GM18951 (cell line): ENCODE measurements around the gene UBE2N.

Experiments used
- POLR2A ChIP-seq: IDR thresholded peaks from 4 replicates; pipeline ENCODE4 v1.6.1; 2011; ENCODE audit warnings: mild to moderate bottlenecking; ENCODE audit not compliant: insufficient read length, insufficient read depth; ENCODE audit errors: extremely low read depth
- in situ Hi-C: fragments of 300-500 bp; cut with MboI; formaldehyde crosslinking; loops from one replicate; pipeline ENCODE4 v1.12.0; 2022; ENCODE audit warnings: low sequenced_read_pairs, mixed read lengths, inconsistent platforms; ENCODE audit not compliant: unreplicated experiment

Gene UBE2N

DNA sequence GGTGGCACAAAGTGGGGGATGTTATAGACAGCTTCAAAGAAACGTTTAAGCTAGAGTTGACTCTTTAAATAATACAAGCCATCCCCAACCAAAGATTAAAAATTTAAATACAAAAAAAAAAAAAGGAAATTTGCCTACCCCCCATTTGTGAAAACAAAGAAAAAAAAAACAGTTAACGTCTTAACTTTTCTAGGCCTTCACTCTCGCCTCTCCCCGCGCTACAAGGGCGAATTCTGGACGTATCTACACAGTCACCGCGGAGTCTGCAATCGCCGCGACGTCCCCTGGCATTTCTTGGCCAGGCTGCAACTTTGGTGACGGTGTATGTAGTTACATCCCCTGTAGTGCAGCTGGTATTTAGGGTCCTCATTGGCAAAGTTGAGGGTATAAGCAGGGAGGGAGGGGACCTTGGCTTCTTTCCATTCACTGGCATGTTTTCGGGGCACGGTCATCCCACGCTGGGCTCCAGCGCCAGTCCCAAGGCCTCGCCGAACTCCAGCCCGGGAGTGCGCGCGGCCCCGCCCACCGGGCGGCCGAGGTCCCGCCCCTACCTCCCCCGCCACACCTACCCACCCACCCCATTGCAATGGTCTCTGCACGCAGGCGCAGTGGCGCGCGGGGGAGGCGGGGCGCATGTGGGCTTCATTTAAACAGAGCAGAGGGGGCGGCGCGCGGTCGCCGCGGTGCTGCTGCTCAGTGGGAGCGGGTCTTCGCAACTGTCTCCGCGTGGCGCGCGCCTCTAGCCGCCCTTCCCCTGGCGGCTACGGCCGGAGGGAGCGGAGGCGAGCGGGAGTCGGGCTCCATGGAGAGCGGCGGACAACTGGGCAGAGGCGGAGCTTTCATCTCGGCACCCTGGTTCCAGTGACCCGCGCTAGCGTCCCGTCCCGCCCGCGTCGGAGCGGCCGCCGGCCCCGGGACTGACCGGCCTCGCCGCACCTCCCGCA lies 64.2 kb downstream of the UBE2N start, which contains the start of gene NUDT4:
Gene NUDT4, plus strand, starts transcription at position 674 of the 944 bp plus-strand sequence. CDS start 398 bp downstream, outside the sequence.
- in situ Hi-C loops: no loop called here
- peak; percentile 86 for TF ChIP-seq POLR2A

DNA sequence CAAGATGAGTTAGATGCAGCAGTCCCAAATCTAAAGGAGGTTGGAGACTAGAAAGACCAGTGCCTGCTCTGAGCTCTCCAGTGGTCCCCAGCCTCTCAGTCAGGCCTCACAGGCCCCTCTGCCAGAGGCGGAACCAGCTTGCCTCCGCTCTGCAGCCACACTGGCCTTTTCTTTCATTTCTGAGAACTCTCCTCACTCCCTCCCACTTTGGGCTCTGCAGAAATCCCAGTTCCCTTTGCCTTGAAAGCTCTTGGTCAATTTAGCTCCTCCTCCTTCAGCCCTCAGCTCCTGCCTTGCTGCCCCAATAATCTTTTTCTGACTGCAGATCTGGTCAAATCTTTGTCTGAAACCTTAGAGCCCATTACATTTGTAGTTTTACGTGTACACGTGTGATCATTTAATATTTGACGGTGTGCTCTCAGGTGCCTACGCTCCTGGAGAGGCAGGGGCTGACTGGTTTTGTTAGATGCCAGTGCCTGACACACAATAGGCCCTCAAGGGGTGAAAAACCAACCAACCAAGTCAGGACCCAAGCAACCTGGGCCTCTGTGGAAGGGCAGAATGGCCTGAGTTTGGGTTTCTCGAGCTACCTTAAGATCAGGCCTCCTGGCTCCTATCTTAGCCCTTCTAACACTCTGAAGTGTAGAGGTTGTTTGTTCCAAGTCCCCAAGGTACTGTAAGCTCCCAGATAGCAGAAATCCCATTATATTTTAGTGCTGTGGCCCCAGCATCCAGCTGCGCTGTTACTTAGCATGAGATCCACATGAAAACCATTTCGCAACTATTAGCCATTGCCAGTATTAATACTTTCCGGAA lies 65.1 kb downstream of the UBE2N start:
- in situ Hi-C loops: no loop called here
- TF ChIP-seq POLR2A: no peak

DNA sequence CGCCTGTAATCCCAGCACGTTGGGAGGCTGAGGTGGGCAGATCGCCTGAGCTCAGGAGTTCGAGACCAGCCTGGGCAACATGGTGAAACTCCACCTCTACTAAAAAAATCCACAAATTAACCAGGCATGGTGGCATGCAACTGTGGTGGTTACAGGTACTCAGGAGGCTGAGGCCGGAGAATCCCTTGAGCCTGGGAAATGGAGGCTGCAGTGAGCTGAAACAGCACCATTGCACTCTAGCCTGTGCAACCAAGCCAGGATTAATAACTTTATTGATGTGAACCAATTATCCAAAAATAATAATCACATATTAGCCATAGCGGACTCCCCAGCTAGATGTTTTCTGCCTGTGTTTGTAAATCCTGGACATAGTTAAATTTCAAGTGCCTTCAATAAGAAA lies 65.8 kb downstream of the UBE2N start:
- in situ Hi-C loops: no loop called here

DNA sequence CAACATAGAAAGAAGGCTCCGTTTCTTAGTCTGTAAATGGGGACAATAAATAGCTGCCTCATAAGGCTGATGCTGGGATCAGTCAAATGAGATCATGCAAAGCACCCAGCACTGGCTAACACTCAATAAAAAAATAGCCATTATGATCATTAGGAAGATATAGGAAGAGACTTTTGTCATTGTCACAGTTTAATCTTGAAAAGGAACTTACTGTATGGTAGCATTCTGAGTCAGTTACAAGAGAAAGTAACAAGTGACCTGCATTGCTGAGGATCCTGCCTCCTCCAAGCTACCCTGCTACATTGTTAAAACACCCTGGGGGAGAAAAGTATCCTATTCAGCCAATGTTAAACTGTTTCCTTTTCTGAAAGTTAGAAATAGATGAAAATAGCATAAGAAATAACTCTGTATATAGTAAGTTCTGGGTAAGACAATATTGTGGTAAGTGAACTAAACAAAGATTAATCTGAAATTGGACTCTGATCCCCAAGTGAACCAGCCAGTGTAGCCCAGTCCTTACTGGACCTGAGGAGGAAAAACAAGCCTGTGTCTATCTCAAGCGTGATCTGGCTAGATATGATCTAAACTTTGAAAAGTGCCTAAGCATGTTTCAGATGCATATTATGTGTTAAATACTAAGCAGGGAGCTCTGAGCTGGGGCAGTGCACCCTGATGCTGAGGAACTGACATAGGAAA lies 67.6 kb downstream of the UBE2N start:
- in situ Hi-C loops: no loop called here
- no peak for TF ChIP-seq POLR2A

More for the DNA sequence above, 65.8 kb downstream of the UBE2N start:
- TF ChIP-seq POLR2A: no peak

DNA sequence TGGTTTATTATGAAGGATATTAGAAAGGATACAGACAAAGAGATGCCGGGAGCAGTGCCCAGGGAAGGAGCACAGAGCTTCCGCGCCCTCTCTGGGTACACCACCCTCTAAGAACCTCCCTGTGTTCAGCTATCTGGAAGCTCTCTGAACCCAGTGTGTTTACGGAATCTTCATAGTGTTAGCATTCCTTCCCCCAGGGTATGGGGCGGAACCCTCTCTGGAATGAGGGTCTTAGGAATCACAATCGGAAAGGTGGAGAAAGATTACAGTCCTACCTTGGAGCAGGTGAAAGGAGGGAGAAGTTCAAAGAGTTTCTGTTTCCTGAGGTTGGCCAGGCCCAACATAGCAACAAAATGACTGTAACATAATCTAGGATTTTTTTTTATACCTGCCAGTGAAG lies 70.8 kb downstream of the UBE2N start:
- in situ Hi-C loops: no loop called here
- no peak for TF ChIP-seq POLR2A

DNA sequence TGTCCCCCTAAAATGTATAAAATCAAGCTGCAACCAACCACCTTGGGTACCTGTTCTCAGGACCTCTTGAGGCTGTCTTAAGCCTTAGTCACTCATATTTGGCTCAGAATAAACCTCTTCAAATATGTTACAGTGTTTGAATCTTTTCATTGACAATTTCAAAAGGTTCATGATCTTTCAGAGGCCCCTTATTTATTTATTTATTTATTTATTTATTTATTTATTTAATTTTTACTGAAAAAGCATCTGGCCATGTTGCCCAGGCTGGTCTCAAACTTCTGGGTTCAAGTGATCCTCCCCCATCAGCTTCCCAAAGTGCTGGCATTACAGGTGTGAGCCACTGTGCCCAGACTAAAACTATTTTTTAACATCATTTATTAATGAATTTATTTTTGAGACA lies 72.2 kb downstream of the UBE2N start:
- in situ Hi-C loops: no loop called here

DNA sequence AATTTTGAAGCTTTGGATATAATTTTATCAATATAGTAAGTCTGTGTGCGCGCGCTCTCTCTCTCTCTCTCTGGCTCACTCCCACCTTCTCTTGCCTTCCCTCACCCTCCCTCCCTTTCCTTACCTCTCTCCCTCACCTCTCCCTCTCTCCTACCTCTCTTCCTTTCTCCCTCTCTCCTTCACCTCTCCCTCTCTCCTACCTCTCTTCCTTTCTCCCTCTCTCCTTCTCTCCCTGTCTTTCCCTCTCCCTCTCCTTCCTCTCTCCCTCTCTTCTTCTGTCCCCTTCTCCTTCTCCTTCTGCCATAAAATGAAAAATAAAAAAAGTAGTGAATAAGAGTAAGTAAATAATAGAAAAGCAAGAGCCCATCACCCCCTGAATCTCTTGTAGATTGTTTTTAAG lies 73.0 kb downstream of the UBE2N start:
- TF ChIP-seq POLR2A: no peak
- in situ Hi-C loops: no loop called here

More for the DNA sequence above, 72.2 kb downstream of the UBE2N start:
- no peak for TF ChIP-seq POLR2A

DNA sequence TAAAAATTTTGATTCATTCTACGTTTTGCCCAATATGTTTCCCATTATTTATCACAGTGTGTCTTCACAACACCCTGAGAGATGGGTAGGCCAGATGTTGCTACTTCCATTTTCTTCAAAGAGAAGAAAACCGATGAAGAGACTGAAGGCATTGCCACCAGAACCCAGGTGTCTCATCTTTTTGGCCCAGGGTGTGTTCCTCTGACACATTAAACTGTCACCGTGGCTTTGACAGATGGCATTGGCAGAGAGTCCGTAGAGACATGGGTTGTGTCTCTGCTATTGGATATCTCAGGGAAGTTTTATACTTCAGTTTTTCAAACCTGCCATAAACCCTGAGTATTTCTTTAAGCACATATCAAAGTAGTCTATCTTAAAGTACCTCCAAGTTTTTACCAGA lies 75.3 kb downstream of the UBE2N start:
- TF ChIP-seq POLR2A: no peak
- in situ Hi-C loops: no loop called here

DNA sequence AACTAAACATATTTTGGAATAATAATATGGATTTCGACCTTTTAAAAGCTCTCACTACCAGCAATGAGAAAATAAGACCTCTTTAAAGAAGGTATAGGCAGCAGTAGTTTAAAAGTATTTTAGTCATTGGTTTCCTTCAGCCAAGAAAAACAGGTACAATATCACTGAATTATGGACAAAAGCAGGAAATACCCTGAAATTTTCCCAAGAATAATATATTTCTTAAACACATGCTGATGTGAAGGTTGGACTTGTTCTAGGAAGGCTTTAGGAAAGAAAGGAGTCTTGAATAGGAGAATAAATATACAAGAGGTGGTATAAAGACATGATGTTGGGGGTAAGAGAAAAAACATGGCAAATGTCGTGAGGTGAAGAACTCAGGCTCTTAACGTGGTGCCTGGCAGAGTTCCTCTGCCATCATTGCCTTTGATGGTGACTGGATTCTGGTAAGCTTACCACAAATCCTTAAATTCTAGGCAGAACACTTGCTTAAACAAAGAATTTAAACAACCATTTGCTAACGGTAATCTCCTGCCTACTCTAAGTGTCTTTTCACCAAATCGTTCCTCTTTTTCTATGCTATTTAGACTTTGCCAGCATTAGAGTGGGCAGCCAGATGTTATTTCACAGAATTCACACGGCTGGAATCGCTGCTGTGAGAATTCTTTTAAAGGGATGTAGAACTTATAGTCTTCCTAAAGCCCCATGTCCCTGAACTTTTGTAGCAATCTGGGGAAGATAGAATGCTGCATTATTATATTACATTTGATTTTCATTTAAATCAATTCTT lies 75.9 kb downstream of the UBE2N start:
- TF ChIP-seq POLR2A: no peak
- in situ Hi-C loops: no loop called here

DNA sequence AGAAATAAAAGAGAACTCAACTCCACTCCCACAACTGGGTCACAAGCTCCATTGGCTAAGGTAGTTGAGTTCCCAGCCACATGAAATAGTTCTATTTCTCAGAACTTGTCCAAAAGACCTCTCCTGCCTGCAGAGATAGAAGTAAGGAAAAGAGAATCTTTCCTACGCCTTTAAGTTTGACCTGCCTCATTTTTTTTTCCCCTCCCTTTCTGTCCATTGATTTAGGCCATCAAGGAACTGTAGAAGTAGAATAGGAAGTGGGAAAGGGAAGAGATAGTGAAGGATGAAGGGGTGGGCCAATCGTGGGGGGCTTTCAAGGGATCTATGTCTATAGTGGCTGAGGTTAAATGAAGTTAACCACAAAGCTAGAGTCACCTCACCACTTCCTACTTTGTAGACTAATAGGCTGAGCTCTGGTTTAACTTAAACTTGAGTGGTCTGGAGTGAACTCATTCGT lies 77.9 kb downstream of the UBE2N start:
- TF ChIP-seq POLR2A: no peak
- in situ Hi-C loops: no loop called here

DNA sequence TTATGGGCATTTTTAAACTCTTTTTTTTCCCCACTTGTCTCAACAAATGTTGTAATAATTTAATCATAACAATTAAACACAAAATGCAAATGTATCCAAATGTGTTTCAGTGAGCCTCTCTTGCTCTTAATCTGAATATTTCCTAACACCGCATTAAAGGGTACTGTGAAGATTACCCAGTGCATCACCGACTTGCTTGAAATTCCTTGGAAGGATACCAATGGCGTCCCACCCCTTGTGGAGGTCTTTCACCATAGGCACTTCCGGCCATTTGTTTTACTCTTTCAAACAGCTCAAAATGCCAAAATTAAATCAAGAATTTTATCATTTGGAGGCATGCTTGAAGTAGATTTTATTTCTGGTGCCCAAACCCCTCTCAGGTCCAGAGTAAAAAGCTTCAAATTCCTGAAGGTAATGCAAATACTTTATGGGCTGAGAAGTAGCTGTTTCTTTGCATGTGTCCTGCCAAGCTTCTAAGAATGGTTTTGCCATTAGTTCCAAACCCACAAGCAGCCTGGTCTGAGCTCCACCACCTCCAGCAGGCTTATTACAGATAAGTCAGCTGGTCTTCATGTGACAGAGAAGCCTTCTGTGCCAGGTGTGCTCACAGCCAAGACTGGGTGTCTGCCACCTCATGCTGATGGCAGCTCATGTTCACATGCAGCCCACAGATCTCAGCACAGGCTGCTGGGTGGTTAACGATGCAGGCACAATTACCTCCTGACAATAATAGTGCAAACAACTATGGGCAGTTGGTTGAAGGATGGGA lies 80.4 kb downstream of the UBE2N start:
- in situ Hi-C loops: no loop called here
- no peak for TF ChIP-seq POLR2A
